ENCODE measurements around the gene MUSTN1. TPM values are rescaled to one million over a fixed set of nuclear protein-coding genes. Genes with fewer than 3 reads are reported as not detected.

The MUSTN1 gene
- total and polyA plus RNA-seq, 2 donors (not counting 1 experiment from before 2014, with no cell fraction given) = 0.79 to 11.2 TPM

DNA sequence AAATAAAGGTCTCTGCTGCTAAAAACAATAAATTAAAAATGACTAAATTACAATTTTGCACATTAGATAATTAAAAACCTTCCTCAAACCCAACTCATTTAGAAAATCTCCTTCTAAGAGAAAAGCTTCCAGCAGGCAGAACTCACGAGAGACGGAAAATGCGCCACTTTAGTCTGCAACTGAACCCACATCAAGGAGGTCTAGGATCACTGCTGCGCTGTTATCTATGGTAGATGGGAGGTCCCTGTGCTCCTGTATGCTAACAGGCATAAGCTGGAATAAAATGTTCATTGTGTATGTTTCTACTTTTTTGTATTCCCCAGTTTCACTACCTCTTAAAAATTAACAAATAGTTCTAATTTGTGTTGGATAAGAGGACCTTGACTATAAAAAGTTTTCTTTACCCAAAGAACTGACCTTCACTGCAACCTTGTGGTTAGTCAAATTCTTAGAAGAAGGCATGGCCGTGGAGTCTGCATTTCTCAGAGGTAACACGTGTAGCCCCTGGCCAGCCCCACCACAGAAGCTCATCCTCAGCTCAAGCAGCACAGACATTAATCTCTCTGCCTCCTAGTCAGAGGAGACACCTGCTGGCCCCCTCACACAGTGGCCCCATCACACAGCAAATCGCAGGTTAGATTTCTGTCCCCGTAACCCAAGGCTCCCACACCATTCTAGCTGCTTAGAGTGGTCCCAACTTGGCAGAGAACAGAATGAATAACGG lies 40.2 kb upstream of the MUSTN1 start:
- H3K4me1 ChIP-seq (ENCODE audit: control insufficient read depth in 2 of 2, insufficient read depth in 2 of 2, low read length in 2 of 2) = peaks cover 0 to 3% of the 10 kb centered on the region in 2 donors
- H3K27ac ChIP-seq (ENCODE audit: low read length in 2 of 2) = no peak overlapping the region
- Mint-ChIP-seq H3K9me3 (ENCODE audit: insufficient read depth) (no peaks in the 10 kb centered on the region), H3K4me1 (peaks cover 17% of the 10 kb centered on the region), H3K4me3 (no peak overlapping the region), H3K27me3 (no peaks in the 10 kb centered on the region), H3K27ac (no peak overlapping the region)
- H3K4me3 ChIP-seq (ENCODE audit: control extremely low read depth in 1 of 5, extremely low read depth in 1 of 5, insufficient read depth in 1 of 5, low read depth in 2 of 5, low read length in 4 of 5) = no peak overlapping the region
- H3K79me2 ChIP-seq (ENCODE audit: control insufficient read depth, insufficient read depth, low read length) = peaks cover 55% of the 10 kb centered on the region
- no peak overlapping the region for H3K9ac ChIP-seq (ENCODE audit: low read length)
- POLR2A ChIA-PET = no interaction called here
- CTCF ChIA-PET = no interaction called here
- H2AFZ ChIP-seq (ENCODE audit: insufficient read depth, low read depth, low read length, poor library complexity, severe bottlenecking) = no peak overlapping the region
- DNase-seq (no peak), ATAC-seq (ENCODE audit: low read depth) (no peak)
- peaks cover 0 to 6% of the 10 kb centered on the region in 2 experiments for H3K36me3 ChIP-seq (replicated peaks in 1 of 2; ENCODE audit: control extremely low read depth in 1 of 2, control insufficient read depth in 1 of 2, extremely low read depth in 1 of 2, insufficient read depth in 2 of 2, low read length in 1 of 2)
- H3K27me3 ChIP-seq (replicated peaks in 1 of 4; ENCODE audit: control extremely low read depth in 1 of 4, control insufficient read depth in 3 of 4, insufficient read depth in 4 of 4, low read length in 3 of 4) = no peaks in the 10 kb centered on the region
- intact Hi-C loops (cut with micrococcal nuclease) = no loop called here
- H3K4me2 ChIP-seq (replicated peaks; ENCODE audit: low read depth, low read length, poor library complexity, severe bottlenecking) = no peak overlapping the region
- no peak for TF ChIP-seq EZH2 (IDR thresholded peaks at IDR 0.05; ENCODE audit: borderline replicate concordance, insufficient read depth, low read depth, low read length, poor library complexity, severe bottlenecking)
- TF ChIP-seq, protein P1, sequence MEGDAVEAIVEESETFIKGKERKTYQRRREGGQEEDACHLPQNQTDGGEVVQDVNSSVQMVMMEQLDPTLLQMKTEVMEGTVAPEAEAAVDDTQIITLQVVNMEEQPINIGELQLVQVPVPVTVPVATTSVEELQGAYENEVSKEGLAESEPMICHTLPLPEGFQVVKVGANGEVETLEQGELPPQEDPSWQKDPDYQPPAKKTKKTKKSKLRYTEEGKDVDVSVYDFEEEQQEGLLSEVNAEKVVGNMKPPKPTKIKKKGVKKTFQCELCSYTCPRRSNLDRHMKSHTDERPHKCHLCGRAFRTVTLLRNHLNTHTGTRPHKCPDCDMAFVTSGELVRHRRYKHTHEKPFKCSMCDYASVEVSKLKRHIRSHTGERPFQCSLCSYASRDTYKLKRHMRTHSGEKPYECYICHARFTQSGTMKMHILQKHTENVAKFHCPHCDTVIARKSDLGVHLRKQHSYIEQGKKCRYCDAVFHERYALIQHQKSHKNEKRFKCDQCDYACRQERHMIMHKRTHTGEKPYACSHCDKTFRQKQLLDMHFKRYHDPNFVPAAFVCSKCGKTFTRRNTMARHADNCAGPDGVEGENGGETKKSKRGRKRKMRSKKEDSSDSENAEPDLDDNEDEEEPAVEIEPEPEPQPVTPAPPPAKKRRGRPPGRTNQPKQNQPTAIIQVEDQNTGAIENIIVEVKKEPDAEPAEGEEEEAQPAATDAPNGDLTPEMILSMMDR (IDR thresholded peaks at IDR 0.05) = no peak
- 58% methylated on average over 2 of the region's 9 CpGs for WGBS (ENCODE audit: insufficient coverage)
- H3K9me3 ChIP-seq (ENCODE audit: control extremely low read depth in 1 of 3, control insufficient read depth in 2 of 3, insufficient read depth in 1 of 3, low read length in 2 of 3) = no peaks in the 10 kb centered on the region
- H4K20me1 ChIP-seq (ENCODE audit: control insufficient read depth, insufficient read depth, low read length, poor library complexity, severe bottlenecking) = peaks cover 21% of the 10 kb centered on the region

- CTCF ChIA-PET = no interaction called here
Observed at GRCh38 chr3:52874160-52874701, 39.4 kb upstream of the MUSTN1 start.

More at GRCh38 chr3:52874160-52874701, 39.4 kb upstream of the MUSTN1 start:
- Histone ChIP-seq H2AFZ (ENCODE audit: insufficient read depth, low read depth, low read length, poor library complexity, severe bottlenecking) (no peak overlapping the region), H3K9ac (ENCODE audit: low read length) (no peak overlapping the region), H4K20me1 (ENCODE audit: control insufficient read depth, insufficient read depth, low read length, poor library complexity, severe bottlenecking) (peaks cover 22% of the 10 kb centered on the region), H3K4me3 (ENCODE audit: control extremely low read depth in 1 of 5, extremely low read depth in 1 of 5, insufficient read depth in 1 of 5, low read depth in 2 of 5, low read length in 4 of 5) (no peak overlapping the region), H3K4me1 (ENCODE audit: control insufficient read depth in 2 of 2, insufficient read depth in 2 of 2, low read length in 2 of 2) (peaks cover 0 to 3% of the 10 kb centered on the region in 2 donors), H3K27me3 (replicated peaks in 1 of 4; ENCODE audit: control extremely low read depth in 1 of 4, control insufficient read depth in 3 of 4, insufficient read depth in 4 of 4, low read length in 3 of 4) (no peaks in the 10 kb centered on the region), H3K79me2 (ENCODE audit: control insufficient read depth, insufficient read depth, low read length) (peaks cover 57% of the 10 kb centered on the region), H3K9me3 (ENCODE audit: control extremely low read depth in 1 of 3, control insufficient read depth in 2 of 3, insufficient read depth in 1 of 3, low read length in 2 of 3) (no peaks in the 10 kb centered on the region), H3K36me3 (replicated peaks in 1 of 2; ENCODE audit: control extremely low read depth in 1 of 2, control insufficient read depth in 1 of 2, extremely low read depth in 1 of 2, insufficient read depth in 2 of 2, low read length in 1 of 2) (peaks cover 0 to 4% of the 10 kb centered on the region in 2 experiments), H3K4me2 (replicated peaks; ENCODE audit: low read depth, low read length, poor library complexity, severe bottlenecking) (no peak overlapping the region), H3K27ac (ENCODE audit: low read length in 2 of 2) (no peak overlapping the region)
- 77% methylated on average over 2 of the region's 5 CpGs for WGBS (ENCODE audit: insufficient coverage)
- TF ChIP-seq, protein P1 (IDR thresholded peaks at IDR 0.05) = no peak
- TF ChIP-seq EZH2 (IDR thresholded peaks at IDR 0.05; ENCODE audit: borderline replicate concordance, insufficient read depth, low read depth, low read length, poor library complexity, severe bottlenecking) = no peak
- DNase-seq = no peak
- H3K27ac Mint-ChIP-seq = no peak overlapping the region
- POLR2A ChIA-PET = no interaction called here
- ATAC-seq (ENCODE audit: low read depth) = no peak
- no peak overlapping the region for H3K4me3 Mint-ChIP-seq
- H3K27me3 Mint-ChIP-seq = no peaks in the 10 kb centered on the region
- no peaks in the 10 kb centered on the region for H3K9me3 Mint-ChIP-seq (ENCODE audit: insufficient read depth)
- H3K4me1 Mint-ChIP-seq = peaks cover 17% of the 10 kb centered on the region
- intact Hi-C loops (cut with micrococcal nuclease) = no loop called here
